ENCODE data around the gene KIF5A. TPM values are rescaled to one million over a fixed set of nuclear protein-coding genes. Genes with fewer than 3 reads are reported as not detected.
A peak's percentile ranks its signal among the peaks of the same experiment; 100 is the strongest.

KIF5A gene
- total RNA-seq, 1 experiment from 2014 or later = 0.47 TPM

DNA sequence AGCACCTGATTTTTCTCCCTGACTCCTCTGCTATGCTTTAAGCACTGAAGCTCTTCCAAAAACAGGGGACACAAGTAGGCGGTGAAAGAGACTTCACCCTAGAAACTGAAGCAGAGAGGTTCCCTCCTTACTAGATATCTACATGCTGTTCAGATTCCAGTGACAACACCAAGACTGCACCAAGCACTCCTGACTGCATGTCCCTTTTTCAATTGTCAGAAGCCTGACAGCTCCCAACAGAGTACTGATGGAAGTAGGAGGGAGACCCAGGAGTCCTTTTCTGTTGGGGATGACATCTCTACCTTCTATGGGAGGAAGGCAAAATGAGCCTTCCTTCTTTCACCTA is 13.3 kb upstream of the KIF5A start:
- Histone ChIP-seq H3K4me3 (no peak overlapping the region), H3K4me1 (no peaks in the 10 kb centered on the region), H3K36me3 (peaks cover under 1% of the 10 kb centered on the region; the same call in 1 of the 2 replicates), H3K9me3 (replicated peaks) (no peaks in the 10 kb centered on the region), H3K27me3 (peaks cover 55% of the 10 kb centered on the region), H3K27ac (no peak overlapping the region)
- no peak for DNase-seq

DNA sequence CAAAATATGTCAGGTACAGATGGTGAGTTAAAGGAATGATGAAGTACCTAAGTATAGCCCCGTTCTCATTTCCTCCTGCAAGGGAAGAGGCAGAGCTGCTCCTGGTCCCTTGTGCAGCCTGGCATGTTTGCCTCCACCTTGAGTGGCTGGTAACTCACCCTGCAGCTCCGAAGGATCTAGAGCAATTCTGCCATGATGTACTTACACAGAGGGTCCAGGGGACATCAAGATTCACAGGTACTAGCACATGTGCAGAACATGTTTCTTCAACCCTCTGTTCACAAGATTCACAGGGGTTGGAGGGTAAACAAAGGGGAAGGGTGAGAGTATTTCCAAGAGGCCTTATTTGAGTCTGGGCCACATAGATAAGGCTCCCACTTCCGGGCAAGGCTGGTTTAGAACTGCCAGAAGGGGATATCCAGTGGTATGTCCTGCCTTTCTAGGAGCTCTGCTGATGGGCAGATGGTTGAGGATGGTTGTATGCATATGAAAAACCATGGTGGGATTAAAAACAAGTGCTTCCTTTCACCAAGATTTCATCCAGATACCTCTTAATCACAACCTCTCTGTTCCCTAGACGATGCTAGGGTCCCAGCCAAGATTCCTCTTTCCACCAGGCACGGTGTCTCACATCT is 10.6 kb upstream of the KIF5A start:
- Histone ChIP-seq H3K9me3 (replicated peaks) (no peaks in the 10 kb centered on the region), H3K27me3 (peaks cover 65% of the 10 kb centered on the region), H3K4me3 (no peak overlapping the region), H3K27ac (no peak overlapping the region), H3K4me1 (no peaks in the 10 kb centered on the region), H3K36me3 (no peaks in the 10 kb centered on the region)
- DNase-seq = no peak

DNA sequence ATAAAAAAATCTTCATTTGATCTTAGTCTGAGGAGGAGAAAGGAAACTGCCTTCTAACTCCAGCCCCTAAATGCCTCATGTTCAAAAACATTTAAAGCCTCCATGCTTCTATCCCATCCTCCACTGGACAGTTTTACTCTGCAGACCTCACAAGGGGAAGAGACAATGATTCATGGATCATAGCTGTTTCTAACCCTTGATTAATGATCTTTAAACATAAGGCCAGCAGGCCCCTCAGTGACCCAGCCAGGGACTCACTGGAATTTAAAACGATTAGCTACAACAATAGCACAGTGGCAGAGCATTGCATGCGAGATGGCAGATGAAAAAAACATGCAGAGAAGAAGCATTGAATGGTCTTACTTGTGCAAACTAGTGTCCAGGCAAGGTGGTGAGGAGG is 8.8 kb upstream of the KIF5A start:
- no peak overlapping the region for H3K27ac ChIP-seq
- no peak for DNase-seq

DNA sequence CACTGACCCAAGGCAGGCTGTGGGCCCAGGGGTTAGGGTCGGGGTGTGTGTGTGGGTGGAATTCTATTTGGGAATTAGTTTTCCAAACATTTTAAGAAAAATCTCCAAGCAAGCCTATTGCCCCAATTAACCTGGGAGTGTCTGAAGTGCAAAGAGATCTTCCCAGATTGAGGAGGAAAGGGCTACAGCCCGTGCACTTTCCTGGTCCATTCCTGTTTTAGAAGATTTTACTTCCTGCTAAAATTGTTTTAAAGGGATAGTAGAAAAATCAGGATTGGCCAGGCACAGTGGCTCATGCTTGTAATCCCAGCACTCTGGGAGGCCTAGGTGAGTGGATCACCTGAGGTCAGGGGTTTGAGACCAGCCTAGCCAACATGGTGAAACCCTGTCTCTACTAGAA is 8.1 kb upstream of the KIF5A start:
- H3K4me3 ChIP-seq = no peak overlapping the region
- H3K36me3 ChIP-seq = no peaks in the 10 kb centered on the region
- no peak overlapping the region for H3K27ac ChIP-seq
- H3K27me3 ChIP-seq = peaks cover 50% of the 10 kb centered on the region
- H3K4me1 ChIP-seq = no peaks in the 10 kb centered on the region
- no peak for DNase-seq
- H3K9me3 ChIP-seq (replicated peaks) = no peaks in the 10 kb centered on the region

More for the DNA sequence above, 8.8 kb upstream of the KIF5A start:
- no peak overlapping the region for H3K4me3 ChIP-seq
- H3K27me3 ChIP-seq = peaks cover 57% of the 10 kb centered on the region
- no peaks in the 10 kb centered on the region for H3K36me3 ChIP-seq
- no peaks in the 10 kb centered on the region for H3K4me1 ChIP-seq
- H3K9me3 ChIP-seq (replicated peaks) = no peaks in the 10 kb centered on the region

DNA sequence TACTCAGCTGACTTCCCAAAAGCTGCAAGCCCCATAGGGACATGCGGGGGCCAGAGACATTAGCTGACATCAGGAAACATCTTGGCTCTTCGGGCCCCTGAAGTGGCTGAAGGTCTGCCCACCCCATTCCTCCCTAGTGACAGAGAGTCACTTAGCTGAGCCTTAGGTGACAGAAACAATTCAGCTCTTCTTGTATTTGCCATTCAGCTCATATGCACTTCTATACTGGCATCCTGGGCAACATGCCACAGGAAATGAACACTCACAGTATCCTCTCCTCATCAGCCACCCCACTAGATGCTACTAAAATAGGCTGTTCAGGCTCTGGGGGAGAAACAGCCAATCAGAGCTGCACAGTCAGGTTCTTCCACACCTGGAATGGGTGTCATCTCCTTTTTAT is 6.3 kb upstream of the KIF5A start:
- no peaks in the 10 kb centered on the region for H3K36me3 ChIP-seq
- H3K27ac ChIP-seq = no peak overlapping the region
- H3K4me3 ChIP-seq = no peak overlapping the region
- peaks cover 37% of the 10 kb centered on the region for H3K27me3 ChIP-seq
- H3K9me3 ChIP-seq (replicated peaks) = no peaks in the 10 kb centered on the region
- DNase-seq = no peak
- H3K4me1 ChIP-seq = no peaks in the 10 kb centered on the region

DNA sequence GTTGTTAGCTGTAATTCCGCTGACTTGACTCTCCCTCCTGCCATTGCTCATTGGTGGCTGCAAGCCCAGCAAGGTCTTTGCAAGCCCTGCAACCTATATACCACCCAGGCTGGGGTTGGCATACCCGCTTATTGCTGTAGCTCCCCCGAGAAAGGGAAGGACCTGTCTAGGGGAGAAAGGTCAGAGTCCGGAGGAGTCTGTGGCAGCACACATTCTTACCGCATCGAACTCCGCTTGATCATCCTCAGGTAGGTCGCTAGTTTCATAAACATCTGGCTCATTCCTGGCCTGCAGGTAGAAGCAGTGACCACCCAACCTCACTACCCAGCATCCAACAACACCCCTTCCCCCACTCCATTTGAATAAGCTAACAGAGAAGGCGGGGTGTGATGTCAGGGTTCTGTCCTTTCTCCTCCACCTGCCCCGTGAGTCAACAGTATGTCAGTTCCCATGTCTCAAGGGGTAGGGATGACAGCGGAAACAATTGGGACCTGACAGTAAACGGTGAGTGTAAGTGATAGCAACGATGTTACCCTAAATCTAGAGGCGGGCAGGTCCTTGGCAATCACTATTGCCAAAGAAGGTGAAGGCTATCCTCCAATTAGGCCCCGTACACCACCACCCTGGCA is 3.9 kb upstream of the KIF5A start:
- no peak for DNase-seq
- H3K4me3 ChIP-seq = peak overlapping the region; percentile 70
- peaks cover 19% of the 10 kb centered on the region for H3K27me3 ChIP-seq
- no peaks in the 10 kb centered on the region for H3K36me3 ChIP-seq
- H3K9me3 ChIP-seq (replicated peaks) = no peaks in the 10 kb centered on the region
- no peak overlapping the region for H3K27ac ChIP-seq
- no peaks in the 10 kb centered on the region for H3K4me1 ChIP-seq

DNA sequence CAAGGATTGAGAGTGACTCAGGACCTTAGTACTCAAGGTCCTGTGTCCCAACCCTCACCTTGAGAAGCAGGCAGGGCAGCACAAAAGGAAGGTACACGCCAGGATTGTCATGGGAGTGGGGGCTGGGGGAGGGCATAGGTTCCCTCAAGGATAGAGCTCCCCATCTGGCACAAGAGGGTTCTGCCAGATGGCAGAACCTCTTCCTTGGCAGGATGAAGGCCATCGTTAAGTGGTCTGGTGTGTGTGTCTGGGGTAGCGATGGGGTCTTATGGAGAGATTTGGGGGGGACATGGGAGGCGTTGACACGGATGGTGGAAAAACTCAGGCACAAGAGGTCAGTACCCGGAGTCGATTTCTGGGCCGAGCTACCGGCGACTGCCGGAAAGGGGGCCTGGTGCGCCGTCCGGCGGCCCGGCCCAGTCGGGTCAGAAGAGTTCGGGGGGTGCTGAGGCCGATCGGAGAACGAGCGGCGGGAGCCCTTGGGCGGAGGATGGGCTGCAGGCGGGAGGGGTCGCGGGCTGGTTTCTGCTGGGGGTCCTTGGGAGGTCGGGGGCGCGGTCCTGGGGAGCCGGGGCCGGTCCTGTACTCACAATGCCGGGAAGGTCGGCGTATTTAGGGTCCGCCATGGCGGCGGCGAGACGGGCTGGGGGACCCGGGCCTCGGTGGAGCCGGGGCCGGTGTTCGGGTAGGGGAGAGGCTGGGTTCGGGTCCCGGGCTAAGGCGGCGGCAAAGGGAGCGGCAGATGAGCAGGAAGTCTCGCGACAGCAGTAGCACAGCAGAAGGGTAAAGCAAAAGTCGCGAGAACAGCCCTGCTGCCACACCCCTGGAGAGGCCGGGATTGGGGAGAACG is 3.2 kb upstream of the KIF5A start, which contains the start of gene DCTN2:
Gene DCTN2 (minus strand): TSS at position 755 of the 850 bp plus-strand sequence. CDS start 129 bp downstream, at position 626.
- H3K4me3 ChIP-seq = peak within 1 kb of the TSS; percentile 70
- H3K27ac ChIP-seq = peak within 1 kb of the TSS; percentile 50
- H3K27me3 ChIP-seq = peaks cover 17% of the 10 kb centered on the region
- no peaks in the 10 kb centered on the region for H3K4me1 ChIP-seq
- H3K9me3 ChIP-seq (replicated peaks) = no peaks in the 10 kb centered on the region
- peak; percentile 97 to 98 for DNase-seq
- no peaks in the 10 kb centered on the region for H3K36me3 ChIP-seq

DNA sequence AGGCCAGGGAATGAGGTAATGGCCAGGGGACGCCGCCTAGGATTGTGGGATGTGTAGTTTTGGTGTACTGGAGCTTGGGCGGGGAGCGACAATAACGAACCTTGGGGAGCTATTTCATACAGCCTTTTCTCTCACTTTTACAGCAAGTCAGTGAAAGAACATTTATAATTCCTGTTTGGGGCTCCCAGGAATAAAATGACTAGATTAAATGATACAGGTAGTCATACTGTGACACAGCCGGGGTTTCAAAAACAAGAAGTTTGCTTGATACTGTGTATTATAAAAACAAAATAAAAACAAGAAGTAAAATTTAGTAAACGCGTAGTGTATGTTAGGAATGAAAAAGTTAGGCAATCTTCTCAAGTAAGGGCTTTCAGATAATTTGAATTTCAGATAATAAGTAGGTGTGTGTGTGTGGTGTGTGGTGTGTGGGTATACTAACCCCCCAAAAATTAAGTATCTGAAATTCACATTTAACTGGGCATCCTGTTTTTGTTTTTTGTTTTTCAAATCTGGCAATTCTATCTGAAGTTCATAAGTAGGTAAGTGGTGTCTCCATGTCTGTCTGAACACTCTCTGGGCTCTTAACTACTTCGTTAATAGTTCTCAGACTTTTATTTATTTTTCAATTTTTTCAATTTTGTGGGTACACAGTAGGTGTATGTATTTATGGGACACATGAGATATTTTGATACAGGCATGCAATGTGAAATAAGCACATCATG is 2.4 kb upstream of the KIF5A start:
- H3K9me3 ChIP-seq (replicated peaks) = no peaks in the 10 kb centered on the region
- no peaks in the 10 kb centered on the region for H3K4me1 ChIP-seq
- H3K27me3 ChIP-seq = peaks cover 20% of the 10 kb centered on the region; the same call in 1 of the 2 replicates
- no peak for DNase-seq
- no peak overlapping the region for H3K27ac ChIP-seq
- no peaks in the 10 kb centered on the region for H3K36me3 ChIP-seq
- H3K4me3 ChIP-seq = peak overlapping the region; percentile 70

DNA sequence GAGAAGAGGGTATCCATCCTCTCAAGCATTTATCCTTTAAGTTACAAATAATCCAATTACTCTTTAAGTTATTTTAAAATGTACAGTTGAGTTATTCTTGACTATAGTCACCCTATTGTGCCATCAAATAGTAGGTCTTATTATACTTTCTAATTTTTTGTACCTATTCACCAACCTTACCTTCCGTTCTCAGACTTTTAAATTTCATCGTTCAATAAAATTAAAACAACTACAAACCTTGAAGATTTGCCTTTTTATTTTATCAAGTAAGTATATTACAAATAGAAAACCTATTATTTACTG is 1.9 kb upstream of the KIF5A start:
- H3K36me3 ChIP-seq = no peaks in the 10 kb centered on the region
- no peak for DNase-seq
- H3K4me3 ChIP-seq = no peak overlapping the region
- H3K27me3 ChIP-seq = peaks cover 18% of the 10 kb centered on the region; the same call in 1 of the 2 replicates
- H3K4me1 ChIP-seq = no peaks in the 10 kb centered on the region
- no peaks in the 10 kb centered on the region for H3K9me3 ChIP-seq (replicated peaks)
- H3K27ac ChIP-seq = no peak overlapping the region

DNA sequence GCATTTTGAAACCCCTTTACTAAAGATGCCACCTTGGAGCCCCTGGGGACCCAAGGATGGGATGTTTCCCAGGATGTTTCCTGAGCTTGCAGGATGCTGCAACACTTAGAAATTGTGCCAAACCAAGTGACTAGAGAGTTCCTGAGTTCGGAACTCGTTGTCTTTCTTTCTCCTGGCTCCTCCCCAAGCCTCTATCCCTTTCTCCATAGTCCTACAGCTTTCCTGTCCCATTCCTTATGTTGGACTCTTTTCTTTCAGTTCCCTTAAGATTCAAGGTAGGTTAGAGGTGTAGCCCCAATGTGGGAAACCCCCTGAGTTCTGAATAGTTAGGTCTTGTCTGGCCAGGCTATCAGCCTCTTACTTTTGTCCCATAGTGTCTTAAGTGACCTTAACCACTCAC is 1.4 kb upstream of the KIF5A start:
- Histone ChIP-seq H3K36me3 (no peaks in the 10 kb centered on the region), H3K4me3 (no peak overlapping the region), H3K4me1 (no peaks in the 10 kb centered on the region), H3K27ac (no peak overlapping the region), H3K27me3 (peaks cover 23% of the 10 kb centered on the region; the same call in 1 of the 2 replicates), H3K9me3 (replicated peaks) (no peaks in the 10 kb centered on the region)
- DNase-seq = no peak

DNA sequence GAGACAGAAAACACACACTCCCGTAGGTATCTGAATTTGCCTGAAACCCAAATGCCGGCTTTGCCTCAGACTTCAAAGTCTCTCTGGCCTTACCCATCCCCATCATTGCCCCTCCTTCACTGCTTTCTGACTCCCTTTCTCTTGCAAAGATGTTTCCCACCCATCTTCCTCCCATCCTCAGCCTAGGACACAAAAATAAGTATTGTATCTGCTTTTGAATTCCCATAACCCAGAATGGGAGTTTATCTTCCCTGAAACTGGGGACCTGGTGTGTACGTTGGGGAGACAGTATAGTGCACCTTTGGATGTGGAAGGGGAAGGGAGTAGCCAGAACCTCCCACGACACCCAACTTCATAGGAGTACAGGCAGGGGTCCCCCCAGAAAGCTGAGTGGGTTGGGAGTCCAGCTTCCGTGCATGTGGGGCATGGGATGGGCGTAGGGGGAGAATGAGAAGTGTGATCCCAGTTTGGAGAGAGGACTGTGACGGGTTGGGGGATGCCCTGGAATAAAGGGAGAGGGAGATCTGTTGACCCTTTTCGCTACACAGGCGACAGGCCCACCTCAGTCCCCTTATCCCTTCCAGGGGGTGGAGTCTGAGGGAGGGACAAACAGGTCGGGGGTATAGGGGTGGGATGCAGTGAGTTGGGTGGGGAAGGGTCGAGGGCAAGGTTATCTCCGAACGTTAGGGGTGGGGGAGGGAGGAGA is 488 bp upstream of the KIF5A start:
- Histone ChIP-seq H3K27ac (no peak overlapping the region), H3K9me3 (replicated peaks) (no peaks in the 10 kb centered on the region), H3K36me3 (no peaks in the 10 kb centered on the region), H3K4me3 (peak overlapping the region; percentile 38), H3K27me3 (peaks cover 31% of the 10 kb centered on the region), H3K4me1 (no peaks in the 10 kb centered on the region)
- DNase-seq = no peak

DNA sequence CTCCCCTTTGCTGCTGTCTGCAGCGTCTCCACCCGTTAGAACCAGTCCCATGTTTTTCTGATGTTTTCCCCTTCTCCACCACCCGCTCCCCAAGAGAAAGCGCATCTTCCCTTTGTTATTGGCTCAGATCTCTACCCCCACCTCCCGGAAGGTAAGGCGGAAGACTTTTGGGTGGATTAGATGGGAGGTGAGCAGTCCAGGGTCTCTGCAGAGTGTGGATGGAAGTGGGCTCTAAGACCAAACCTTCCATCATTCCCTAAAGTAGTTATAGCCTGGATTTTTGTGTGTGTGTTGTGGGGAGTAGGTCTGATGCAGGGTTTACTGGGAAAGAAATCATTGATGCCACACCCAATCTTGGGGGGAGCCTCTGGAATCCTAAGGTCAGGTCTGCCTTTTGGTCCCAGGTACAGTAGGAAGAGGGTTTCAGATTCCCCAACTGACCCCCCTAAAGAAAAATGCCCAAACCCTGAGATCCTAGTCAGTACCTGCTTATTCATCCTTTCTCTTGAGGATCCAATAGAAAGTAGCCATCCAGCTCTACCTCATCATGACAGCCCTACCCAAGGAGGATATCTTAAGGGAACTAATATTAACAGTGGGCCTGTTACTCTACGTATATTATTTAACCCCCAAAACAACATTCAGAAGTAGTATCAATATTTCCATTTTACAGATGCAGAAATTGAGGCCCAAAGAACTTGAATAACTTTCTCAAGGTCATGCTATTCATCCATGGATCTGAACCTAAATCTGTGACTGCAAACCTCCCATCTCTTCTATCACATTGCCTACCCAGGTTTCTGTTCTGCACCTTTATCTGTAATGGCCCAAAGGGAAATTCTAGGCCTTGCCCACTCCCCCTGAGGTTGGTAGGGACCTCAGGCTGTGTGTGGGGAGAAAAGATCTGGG is 1.1 kb downstream of the KIF5A start:
- H3K9me3 ChIP-seq (replicated peaks) = no peaks in the 10 kb centered on the region
- no peak overlapping the region for H3K27ac ChIP-seq
- H3K36me3 ChIP-seq = no peaks in the 10 kb centered on the region
- no peak overlapping the region for H3K4me3 ChIP-seq
- DNase-seq = no peak
- H3K27me3 ChIP-seq = peaks cover 34% of the 10 kb centered on the region
- no peaks in the 10 kb centered on the region for H3K4me1 ChIP-seq

DNA sequence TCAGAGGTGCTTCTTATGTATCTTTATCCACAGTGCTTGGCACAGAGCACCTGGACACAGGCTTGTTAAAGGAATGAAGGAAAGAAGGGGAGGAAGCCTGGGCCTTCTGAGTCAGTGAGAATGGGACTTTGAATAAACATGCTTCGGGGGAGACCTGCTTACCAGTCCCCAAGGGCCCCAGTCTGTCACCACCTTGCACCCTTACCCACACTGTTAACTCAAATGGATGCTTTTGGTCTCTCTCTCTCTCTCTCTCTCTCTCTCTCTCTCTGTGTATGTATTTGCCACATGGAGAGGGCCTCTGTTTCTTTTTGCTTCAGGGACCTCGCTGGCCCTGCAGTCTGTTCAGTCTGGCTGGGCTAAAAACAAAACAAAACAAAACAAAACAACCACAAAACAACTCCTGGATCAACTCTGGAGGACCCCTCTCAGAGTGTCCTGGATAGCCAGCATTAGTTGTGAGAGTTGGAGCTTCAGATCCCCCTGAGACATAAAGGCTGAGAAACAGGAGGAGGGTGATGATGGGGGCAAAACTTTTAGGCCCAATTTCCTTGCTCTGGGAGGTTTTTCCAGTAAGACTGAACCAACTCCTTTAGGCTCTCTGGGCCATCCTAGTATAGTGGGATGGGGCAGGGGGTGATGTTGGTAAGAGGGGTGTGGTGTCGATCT is 1.9 kb downstream of the KIF5A start:
- Histone ChIP-seq H3K27ac (no peak overlapping the region), H3K27me3 (peaks cover 34% of the 10 kb centered on the region), H3K36me3 (no peaks in the 10 kb centered on the region), H3K4me1 (no peaks in the 10 kb centered on the region), H3K4me3 (no peak overlapping the region), H3K9me3 (replicated peaks) (no peaks in the 10 kb centered on the region)
- DNase-seq = no peak
